ENCODE results near the gene AVPR1A.
"Not testable (repeated sequence)": the region's sequence is repeated elsewhere in the genome, so short reads cannot be mapped to it uniquely, and the experiment has no call there.

Gene AVPR1A

GRCh38 chr12:63150713-63151622 lies at the start of gene AVPR1A:
AVPR1A (minus strand) TSS chr12:63151201; CDS start chr12:63150836, 365 bp downstream.
- no peak for FAIRE-seq

- FAIRE-seq = no peak
Observed at GRCh38 chr12:63196168-63196567, 45.2 kb upstream of the AVPR1A start.

- FAIRE-seq = no peak
Observed at GRCh38 chr12:63179224-63179623, 28.2 kb upstream of the AVPR1A start.

GRCh38 chr12:63170321-63170720 lies 19.3 kb upstream of the AVPR1A start:
- no peak for FAIRE-seq

GRCh38 chr12:63167741-63168140 lies 16.7 kb upstream of the AVPR1A start:
- not testable (repeated sequence) for FAIRE-seq

GRCh38 chr12:63164911-63165310 lies 13.9 kb upstream of the AVPR1A start:
- FAIRE-seq = no peak

GRCh38 chr12:63163541-63163940 lies 12.5 kb upstream of the AVPR1A start:
- FAIRE-seq = no peak

- FAIRE-seq = no peak
Observed at GRCh38 chr12:63155375-63155774, 4.4 kb upstream of the AVPR1A start.

GRCh38 chr12:63154560-63154959 lies 3.6 kb upstream of the AVPR1A start:
- no peak for FAIRE-seq

GRCh38 chr12:63152321-63152700 lies 1.3 kb upstream of the AVPR1A start:
- no peak for FAIRE-seq

- FAIRE-seq = peak; percentile 74
Observed at GRCh38 chr12:63151623-63152320, 771 bp upstream of the AVPR1A start.

- FAIRE-seq = no peak
Observed at GRCh38 chr12:63149909-63150712, 890 bp downstream of the AVPR1A start.

- FAIRE-seq = no peak
Observed at GRCh38 chr12:63144556-63144955, 6.4 kb downstream of the AVPR1A start.

- no peak for FAIRE-seq
Observed at GRCh38 chr12:63138488-63138887, 12.5 kb downstream of the AVPR1A start.

GRCh38 chr12:63133981-63134380 lies 17.0 kb downstream of the AVPR1A start:
- no peak for FAIRE-seq

GRCh38 chr12:63132201-63132600 lies 18.8 kb downstream of the AVPR1A start:
- no peak for FAIRE-seq

- FAIRE-seq = no peak
Observed at GRCh38 chr12:63129927-63130326, 21.1 kb downstream of the AVPR1A start.

- FAIRE-seq = no peak
Observed at GRCh38 chr12:63124778-63125177, 26.2 kb downstream of the AVPR1A start.

GRCh38 chr12:63103494-63104131 lies 47.4 kb downstream of the AVPR1A start:
- FAIRE-seq = peak; percentile 86

- FAIRE-seq = no peak
Observed at GRCh38 chr12:63101920-63102319, 49.1 kb downstream of the AVPR1A start.

GRCh38 chr12:63098851-63099250 lies 52.1 kb downstream of the AVPR1A start:
- no peak for FAIRE-seq

- FAIRE-seq = no peak
Observed at GRCh38 chr12:63095369-63095980, 55.5 kb downstream of the AVPR1A start.

Measured in endometrium (tissue), 2 donors.